GM12878 (cell line): ENCODE measurements around the gene PARP6.

Experiments
- CBX3 ChIP-seq: fragments of 200-600 bp; sonication (generic); IDR thresholded peaks from 2 replicates; pipeline ENCODE4 v1.6.1; 2016; ENCODE audit warnings: low read depth, borderline replicate concordance
- CBX5 ChIP-seq: sonication (generic); IDR thresholded peaks from 2 replicates; pipeline ENCODE4 v1.6.1; 2016; ENCODE audit warnings: low read depth, moderate library complexity, mild to moderate bottlenecking, inconsistent platforms
- CEBPB ChIP-seq, 2 experiments: fragments of 150-350 bp in 1 of 2; IDR thresholded peaks; 2 replicates each; pipeline ENCODE4 v1.6.1; 2012 to 2014; ENCODE audit warnings: low read depth in 2 of 2, low read length in 2 of 2, borderline replicate concordance in 1 of 2, inconsistent platforms in 1 of 2
- CREM ChIP-seq: IDR thresholded peaks from 2 replicates; pipeline ENCODE4 v1.6.1; 2014; ENCODE audit warnings: antibody characterized with exemption, low read depth
- CTCF ChIP-seq, 3 experiments: IDR thresholded peaks in 2 of 3; conservative IDR thresholded peaks in 1 of 3; 2 replicates each; pipeline ENCODE4 v1.5.1; 2011; ENCODE audit warnings: low read depth in 3 of 3, low read length in 3 of 3, mild to moderate bottlenecking in 3 of 3, control low read depth in 2 of 3, moderate library complexity in 2 of 3, inconsistent platforms in 1 of 3, mixed read lengths in 1 of 3; ENCODE audit not compliant: control insufficient read depth in 2 of 3, insufficient read depth in 1 of 3; ENCODE audit errors: extremely low read depth in 1 of 3
- EP300 ChIP-seq, 2 experiments: fragments of 150-350 bp in 1 of 2; IDR thresholded peaks; 2 replicates each; pipeline ENCODE4 v1.6.1; 2011 to 2012; ENCODE audit warnings: low read depth in 2 of 2, low read length in 2 of 2, borderline replicate concordance in 1 of 2, improper control_type of control experiment in 1 of 2, inconsistent platforms in 1 of 2; ENCODE audit not compliant: control insufficient read depth in 1 of 2
- GABPA ChIP-seq: IDR thresholded peaks from 2 replicates; pipeline ENCODE4 v1.6.1; 2014; ENCODE audit warnings: antibody characterized with exemption, low read depth, mild to moderate bottlenecking, inconsistent platforms
- MAX ChIP-seq: IDR thresholded peaks from 2 replicates; pipeline ENCODE4 v1.6.1; 2012; ENCODE audit warnings: low read depth, low read length, improper control_type of control experiment
- NFIC ChIP-seq: IDR thresholded peaks from 2 replicates; pipeline ENCODE4 v1.6.1; 2012; ENCODE audit warnings: low read depth, mild to moderate bottlenecking, inconsistent platforms, low read length, moderate library complexity
- NKRF ChIP-seq: fragments of 450-650 bp; conservative IDR thresholded peaks from 2 replicates; pipeline ENCODE4 v1.6.1; 2017; ENCODE audit warnings: mild to moderate bottlenecking, moderate library complexity
- NR2C2 ChIP-seq: IDR thresholded peaks from 2 replicates; pipeline ENCODE4 v1.6.1; 2011; ENCODE audit warnings: borderline replicate concordance, low read depth; ENCODE audit not compliant: control insufficient read depth, insufficient read length
- PBX3 ChIP-seq: IDR thresholded peaks from 2 replicates; pipeline ENCODE4 v1.6.1; 2011; ENCODE audit warnings: mild to moderate bottlenecking, low read depth, low read length, moderate library complexity; ENCODE audit not compliant: insufficient replicate concordance
- POLR2A ChIP-seq: IDR thresholded peaks from 2 replicates; pipeline ENCODE4 v1.6.1; 2011; ENCODE audit warnings: low read depth, mild to moderate bottlenecking, low read length
- SP1 ChIP-seq: IDR thresholded peaks from one replicate; pipeline ENCODE4 v1.6.1; 2011; ENCODE audit warnings: low read depth, low read length

- TF ChIP-seq CREM (no peak), CTCF (IDR thresholded peaks at IDR 0.05 in 2 of 3, conservative IDR thresholded peaks at IDR 0.05 in 1 of 3; ENCODE audit: control insufficient read depth in 2 of 3, extremely low read depth in 1 of 3, insufficient read depth in 1 of 3, low read depth in 3 of 3, low read length in 3 of 3) (no peak), EP300 (IDR thresholded peaks at IDR 0.05; ENCODE audit: borderline replicate concordance in 1 of 2, control insufficient read depth in 1 of 2, low read depth in 2 of 2, low read length in 2 of 2) (no peak), NR2C2 (no peak), CEBPB (IDR thresholded peaks at IDR 0.05; ENCODE audit: borderline replicate concordance in 1 of 2, low read depth in 2 of 2, low read length in 2 of 2) (no peak), NFIC (no peak), NKRF (no peak), MAX (no peak), PBX3 (no peak), SP1 (no peak), POLR2A (no peak), GABPA (no peak), CBX3 (no peak), CBX5 (no peak)
Observed at GRCh38 chr15:72207558-72208085, 64.7 kb downstream of the PARP6 start.
